NCI-H774 (cell line): ENCODE data around the gene KCNIP3.
"Not testable (repeated sequence)": the region's sequence is repeated elsewhere in the genome, so short reads cannot be mapped to it uniquely, and the experiment has no call there.

Experiments used
- DNase-seq: peaks from one replicate; lab custom pipeline; 2025; lab: John Stamatoyannopoulos, UW

KCNIP3 gene

GRCh38 chr2:95384854-95385569, 87.9 kb downstream of the KCNIP3 start:
- no peak for DNase-seq

DNA sequence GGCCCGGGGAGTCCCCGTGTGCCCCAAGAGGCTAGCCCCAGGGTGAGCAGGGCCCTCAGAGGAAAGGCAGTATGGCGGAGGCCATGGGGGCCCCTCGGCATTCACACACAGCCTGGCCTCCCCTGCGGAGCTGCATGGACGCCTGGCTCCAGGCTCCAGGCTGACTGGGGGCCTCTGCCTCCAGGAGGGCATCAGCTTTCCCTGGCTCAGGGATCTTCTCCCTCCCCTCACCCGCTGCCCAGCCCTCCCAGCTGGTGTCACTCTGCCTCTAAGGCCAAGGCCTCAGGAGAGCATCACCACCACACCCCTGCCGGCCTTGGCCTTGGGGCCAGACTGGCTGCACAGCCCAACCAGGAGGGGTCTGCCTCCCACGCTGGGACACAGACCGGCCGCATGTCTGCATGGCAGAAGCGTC, 88.4 kb downstream of the KCNIP3 start:
- DNase-seq = no peak

- DNase-seq = no peak
These were observed 88.9 kb downstream of the KCNIP3 start for GRCh38 chr2:95386031-95386430.

GRCh38 chr2:95387358-95387757, 90.2 kb downstream of the KCNIP3 start:
- DNase-seq = no peak

GRCh38 chr2:95388091-95388692, 91.0 kb downstream of the KCNIP3 start:
- no peak for DNase-seq

DNA sequence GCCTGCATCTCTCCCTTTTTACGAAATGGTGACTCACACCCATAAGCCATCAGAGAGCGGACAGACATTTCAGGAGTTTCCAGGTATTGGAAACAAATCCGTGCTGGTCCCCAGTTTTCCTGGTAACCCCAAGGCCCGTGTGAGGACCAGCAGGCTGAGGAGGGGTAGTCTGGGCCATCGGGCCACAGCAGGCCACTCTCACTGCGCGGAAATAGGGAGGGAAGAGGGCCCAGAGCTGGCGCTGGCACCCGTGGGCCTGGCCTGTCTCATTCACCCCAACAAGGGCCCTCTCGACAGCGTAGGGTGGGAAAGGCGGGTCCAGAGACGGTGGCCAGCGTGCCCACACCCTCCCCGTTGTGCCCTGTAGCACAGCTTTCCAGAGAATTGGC, 91.7 kb downstream of the KCNIP3 start:
- DNase-seq = no peak

GRCh38 chr2:95389245-95390119, 92.3 kb downstream of the KCNIP3 start:
- DNase-seq = peak; percentile 31

DNA sequence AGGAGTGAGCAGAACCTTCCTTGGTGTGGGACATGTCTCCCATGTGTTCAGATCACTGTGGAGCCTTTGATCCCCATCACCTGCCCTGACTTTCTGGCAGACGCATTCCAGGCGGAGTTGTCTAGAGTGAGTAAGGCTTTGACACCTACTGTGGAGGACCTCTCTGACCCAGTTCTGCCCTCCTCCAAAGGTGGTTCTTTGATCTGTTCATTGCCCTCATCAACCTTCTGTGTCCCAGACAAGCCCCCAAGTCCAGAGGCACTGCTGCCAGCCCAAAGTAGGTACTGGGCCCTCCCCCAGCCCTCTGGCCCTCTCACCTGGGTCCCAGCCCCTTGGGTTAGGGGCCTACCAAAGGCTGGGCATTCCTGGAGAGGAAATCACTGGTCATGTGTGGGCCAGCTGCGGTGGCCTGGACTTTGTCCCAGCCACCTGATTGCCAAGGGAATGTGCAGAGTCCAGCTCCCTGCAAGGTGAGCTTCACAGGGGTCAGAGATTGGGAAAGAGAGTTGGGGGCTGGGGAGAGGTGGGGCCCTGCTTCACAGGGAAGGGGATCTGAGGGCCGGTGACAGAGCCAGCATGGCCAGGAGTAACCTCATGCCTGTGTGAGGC, 93.2 kb downstream of the KCNIP3 start:
- no peak for DNase-seq

GRCh38 chr2:95390881-95391321, 93.8 kb downstream of the KCNIP3 start:
- no peak for DNase-seq

- no peak for DNase-seq
These were observed 94.6 kb downstream of the KCNIP3 start for GRCh38 chr2:95391641-95392310.

GRCh38 chr2:95392320-95392719, 95.2 kb downstream of the KCNIP3 start:
- DNase-seq = no peak

DNA sequence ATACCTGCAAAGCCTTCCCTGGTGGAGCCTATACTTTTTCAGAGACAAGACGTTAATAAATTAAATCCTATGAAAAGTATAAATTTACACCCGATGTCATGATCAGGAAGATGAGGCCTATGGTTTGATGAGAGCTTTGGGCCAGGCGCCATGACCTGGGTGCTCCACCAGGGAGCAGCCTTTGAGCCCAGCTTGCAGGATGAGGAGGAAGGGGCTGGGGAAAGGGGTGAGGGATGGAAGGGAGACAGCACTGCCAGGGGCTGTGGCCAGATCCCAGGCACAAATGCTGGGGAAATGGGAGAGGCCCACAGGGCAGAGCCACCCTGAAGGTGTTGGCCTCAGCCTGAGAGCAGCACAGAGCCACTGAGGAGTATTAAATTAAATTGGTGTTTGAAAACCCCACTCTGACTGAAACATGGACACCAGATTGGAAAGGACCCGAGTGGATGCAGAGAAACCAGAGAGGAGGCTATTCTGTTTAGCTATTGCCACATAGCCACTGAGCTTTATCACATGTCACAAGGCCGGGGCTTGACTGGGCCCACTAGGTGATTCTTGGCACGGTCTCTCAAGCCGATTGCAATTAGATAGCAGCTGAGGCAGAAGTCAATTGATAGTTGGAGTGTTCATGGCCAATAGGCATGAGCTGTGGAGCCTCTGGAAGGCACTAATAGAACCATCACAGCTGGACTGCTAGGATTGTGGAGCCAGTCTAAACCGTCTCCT, 95.7 kb downstream of the KCNIP3 start:
- no peak for DNase-seq

GRCh38 chr2:95393901-95394300, 96.8 kb downstream of the KCNIP3 start:
- no peak for DNase-seq

DNA sequence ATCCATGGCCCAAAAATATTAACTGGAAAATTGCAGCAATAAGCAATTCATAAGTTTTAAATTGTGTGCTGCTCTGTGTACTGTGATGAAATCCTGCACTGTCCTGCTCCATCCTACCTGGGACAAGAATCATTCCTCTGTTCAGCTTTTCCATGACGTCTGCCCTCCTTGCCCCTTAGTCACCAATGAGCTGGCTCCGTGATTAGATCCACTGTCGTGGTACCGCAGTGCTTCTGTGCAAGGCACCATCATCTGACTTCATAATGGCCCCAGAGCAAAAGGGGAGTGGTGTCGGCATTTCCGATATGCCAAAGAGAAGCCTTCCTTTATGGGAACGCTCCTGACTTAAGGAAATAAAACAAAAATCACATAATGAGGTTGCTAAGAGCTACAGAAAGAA, 101.9 kb downstream of the KCNIP3 start:
- no peak for DNase-seq

DNA sequence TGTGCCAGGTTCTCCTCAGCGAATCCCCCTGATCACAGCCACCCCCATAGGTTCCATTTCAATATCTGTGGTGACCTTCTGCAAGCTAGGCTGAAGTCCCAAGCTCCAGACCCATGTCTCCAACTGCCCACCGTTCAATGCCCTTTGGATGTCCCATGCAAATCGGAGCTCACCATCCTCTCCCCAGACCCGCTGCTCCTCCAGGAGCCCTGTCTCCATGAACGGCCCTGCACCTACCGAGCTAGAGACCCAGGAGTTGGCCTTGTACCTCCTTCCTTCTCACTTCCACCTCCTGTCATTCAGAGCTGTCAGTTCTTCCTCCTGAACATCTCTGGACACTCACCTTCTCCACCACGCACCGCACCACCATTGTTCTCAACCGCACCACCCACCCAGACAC, 104.3 kb downstream of the KCNIP3 start:
- no peak for DNase-seq

GRCh38 chr2:95402004-95402369, 104.8 kb downstream of the KCNIP3 start:
- not testable (repeated sequence) for DNase-seq

DNA sequence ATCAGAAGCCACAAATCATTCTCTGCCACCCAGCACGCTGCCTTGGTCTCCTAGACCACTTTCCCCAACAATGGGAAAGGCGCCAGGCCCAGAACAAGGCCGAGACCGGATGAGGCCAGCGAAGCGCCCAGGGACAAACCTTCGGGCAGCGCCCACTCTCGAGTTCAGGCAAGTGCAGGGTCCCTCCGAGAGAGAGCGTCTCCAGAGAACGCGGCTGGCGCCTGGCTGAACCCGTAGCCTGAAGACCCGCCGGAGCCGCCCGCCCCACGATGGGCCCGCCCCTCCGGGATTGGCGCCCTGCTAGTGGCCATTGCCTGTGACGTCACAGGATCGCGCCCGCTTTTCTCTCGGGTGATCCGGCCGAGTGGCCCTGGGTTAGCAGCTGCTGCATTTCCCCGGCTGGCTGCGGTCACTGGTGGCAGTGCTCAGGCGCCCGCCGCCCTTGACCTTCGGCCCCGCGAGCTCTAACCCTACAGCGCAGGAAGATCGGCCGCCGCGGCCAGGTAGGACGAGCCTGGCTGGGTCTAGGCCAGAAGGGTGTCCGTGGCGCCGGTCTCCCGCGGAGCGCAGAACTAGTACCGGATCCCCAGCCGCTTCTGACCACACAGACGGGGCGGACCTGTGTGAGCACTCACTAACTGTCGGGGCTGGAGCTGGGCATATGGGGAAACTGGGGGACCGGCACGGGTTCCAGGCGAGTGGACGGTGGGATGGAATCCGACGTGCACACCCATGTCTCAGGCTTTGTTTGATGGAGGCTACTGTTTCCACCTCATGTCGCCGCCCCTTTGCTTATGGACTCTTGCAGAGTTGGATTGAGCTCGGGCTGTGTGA, 105.4 kb downstream of the KCNIP3 start, which contains the start of gene FAHD2A:
FAHD2A (plus strand) TSS at position 339 of the 834 bp plus-strand sequence. CDS start 2,851 bp downstream, outside the sequence.
- peak; percentile 81 for DNase-seq

GRCh38 chr2:95403204-95403721, 106.1 kb downstream of the KCNIP3 start:
- DNase-seq = not testable (repeated sequence)

- DNase-seq = not testable (repeated sequence)
These were observed 106.7 kb downstream of the KCNIP3 start for GRCh38 chr2:95403824-95404223.

DNA sequence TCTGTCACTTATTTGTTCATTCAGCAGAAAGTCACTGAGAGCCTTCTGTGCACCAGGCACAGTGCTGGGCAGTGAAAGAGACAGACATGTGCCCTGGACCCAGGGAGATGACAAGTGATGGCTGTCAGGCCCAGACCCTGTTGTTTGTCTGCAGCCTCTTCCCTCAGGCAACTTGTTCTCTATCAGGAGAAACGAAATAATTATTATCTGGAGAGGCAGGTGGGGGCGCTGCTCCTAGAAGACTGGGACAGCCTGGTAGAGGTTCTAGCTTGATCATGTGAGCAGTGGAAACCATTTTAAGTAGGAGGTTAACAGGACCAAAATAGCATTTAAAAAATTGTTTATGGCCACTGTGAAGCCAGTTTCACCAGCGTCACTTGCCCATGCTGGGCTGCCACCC, 107.5 kb downstream of the KCNIP3 start:
- DNase-seq = not testable (repeated sequence)
